ENCODE data around the gene WNT1.

WNT1 gene

DNA sequence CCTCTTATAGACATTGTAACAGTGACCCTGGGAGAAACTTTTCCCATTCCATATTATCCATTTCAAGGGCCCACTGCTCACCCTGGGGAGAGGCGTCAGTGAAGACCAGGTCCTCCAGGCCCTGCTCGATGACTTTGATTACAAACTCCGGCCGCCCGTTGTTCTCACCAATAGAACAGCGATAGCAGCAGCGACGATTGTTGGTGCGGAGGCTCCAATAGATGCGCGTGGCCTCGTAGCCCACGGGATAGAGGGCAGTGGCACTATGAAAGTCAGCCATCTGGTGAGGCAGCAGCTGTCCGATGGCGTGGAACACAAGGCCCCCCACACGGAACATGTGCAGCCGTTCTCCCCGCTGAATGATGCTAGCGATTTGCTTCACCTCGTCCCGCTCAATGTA, 48.0 kb downstream of the WNT1 start:
- Histone ChIP-seq H3K27ac (replicated peaks) (no peak overlapping the region), H3K27me3 (ENCODE audit: insufficient read depth, poor library complexity, severe bottlenecking) (no peaks in the 10 kb centered on the region), H3K4me3 (replicated peaks; ENCODE audit: insufficient read depth, low read length) (no peak overlapping the region)
- TF ChIP-seq, protein P1, sequence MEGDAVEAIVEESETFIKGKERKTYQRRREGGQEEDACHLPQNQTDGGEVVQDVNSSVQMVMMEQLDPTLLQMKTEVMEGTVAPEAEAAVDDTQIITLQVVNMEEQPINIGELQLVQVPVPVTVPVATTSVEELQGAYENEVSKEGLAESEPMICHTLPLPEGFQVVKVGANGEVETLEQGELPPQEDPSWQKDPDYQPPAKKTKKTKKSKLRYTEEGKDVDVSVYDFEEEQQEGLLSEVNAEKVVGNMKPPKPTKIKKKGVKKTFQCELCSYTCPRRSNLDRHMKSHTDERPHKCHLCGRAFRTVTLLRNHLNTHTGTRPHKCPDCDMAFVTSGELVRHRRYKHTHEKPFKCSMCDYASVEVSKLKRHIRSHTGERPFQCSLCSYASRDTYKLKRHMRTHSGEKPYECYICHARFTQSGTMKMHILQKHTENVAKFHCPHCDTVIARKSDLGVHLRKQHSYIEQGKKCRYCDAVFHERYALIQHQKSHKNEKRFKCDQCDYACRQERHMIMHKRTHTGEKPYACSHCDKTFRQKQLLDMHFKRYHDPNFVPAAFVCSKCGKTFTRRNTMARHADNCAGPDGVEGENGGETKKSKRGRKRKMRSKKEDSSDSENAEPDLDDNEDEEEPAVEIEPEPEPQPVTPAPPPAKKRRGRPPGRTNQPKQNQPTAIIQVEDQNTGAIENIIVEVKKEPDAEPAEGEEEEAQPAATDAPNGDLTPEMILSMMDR (IDR thresholded peaks at IDR 0.05; ENCODE audit: insufficient read depth, low read length) = no peak
- DNase-seq (ENCODE audit: low read depth in 1 of 2, low spot score in 1 of 2) = no peak

DNA sequence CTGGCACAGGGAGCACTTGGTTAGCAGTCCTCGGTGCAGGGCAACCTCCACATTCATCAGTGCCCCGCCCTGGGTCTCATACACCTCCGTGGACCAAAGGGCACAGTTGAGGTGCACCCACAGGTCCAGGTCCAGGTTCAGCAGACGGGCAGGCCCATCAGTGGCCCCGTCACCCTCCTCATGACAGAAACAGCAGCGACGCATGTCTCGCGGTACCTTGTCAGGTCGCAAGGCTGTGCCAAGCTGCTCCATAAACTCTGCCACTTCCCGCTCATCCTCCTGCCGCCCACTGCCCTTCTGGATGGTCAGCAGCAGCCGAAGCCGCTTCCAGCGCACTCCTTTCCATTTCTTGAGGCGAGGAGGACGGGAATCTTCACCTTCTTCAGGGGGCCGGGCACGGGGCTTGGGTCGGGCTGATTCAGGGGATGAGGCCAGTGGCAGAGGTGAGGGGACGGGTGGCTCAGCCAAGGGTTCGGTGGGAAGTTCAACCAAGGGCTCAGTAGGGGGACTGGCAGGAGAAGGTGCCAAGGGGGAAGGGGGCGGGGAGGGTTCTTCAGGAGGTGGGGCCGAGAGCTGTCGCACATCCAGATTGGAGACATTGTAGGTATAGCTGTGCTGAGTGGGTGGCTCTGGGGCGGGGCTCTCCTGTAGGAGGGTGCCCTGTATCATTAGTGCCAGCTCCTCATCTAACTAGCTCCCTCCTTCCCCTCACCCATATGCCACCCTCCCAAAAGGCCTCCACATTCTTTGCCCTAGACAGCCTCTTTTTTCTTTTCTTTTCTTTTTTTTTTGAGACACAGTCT, 48.8 kb downstream of the WNT1 start:
- no peak for DNase-seq (ENCODE audit: low read depth in 1 of 2, low spot score in 1 of 2)
- no peaks in the 10 kb centered on the region for H3K27me3 ChIP-seq (ENCODE audit: insufficient read depth, poor library complexity, severe bottlenecking)
- TF ChIP-seq, protein P1 (IDR thresholded peaks at IDR 0.05; ENCODE audit: insufficient read depth, low read length) = no peak
- TF ChIP-seq SPI1 (IDR thresholded peaks at IDR 0.05; ENCODE audit: borderline replicate concordance, low read depth) (no peak), GABPA (IDR thresholded peaks at IDR 0.05; ENCODE audit: low read depth) (no peak), POLR2AphosphoS5 (IDR thresholded peaks at IDR 0.05; ENCODE audit: low read depth) (no peak)
- TF ChIP-seq, protein P2, sequence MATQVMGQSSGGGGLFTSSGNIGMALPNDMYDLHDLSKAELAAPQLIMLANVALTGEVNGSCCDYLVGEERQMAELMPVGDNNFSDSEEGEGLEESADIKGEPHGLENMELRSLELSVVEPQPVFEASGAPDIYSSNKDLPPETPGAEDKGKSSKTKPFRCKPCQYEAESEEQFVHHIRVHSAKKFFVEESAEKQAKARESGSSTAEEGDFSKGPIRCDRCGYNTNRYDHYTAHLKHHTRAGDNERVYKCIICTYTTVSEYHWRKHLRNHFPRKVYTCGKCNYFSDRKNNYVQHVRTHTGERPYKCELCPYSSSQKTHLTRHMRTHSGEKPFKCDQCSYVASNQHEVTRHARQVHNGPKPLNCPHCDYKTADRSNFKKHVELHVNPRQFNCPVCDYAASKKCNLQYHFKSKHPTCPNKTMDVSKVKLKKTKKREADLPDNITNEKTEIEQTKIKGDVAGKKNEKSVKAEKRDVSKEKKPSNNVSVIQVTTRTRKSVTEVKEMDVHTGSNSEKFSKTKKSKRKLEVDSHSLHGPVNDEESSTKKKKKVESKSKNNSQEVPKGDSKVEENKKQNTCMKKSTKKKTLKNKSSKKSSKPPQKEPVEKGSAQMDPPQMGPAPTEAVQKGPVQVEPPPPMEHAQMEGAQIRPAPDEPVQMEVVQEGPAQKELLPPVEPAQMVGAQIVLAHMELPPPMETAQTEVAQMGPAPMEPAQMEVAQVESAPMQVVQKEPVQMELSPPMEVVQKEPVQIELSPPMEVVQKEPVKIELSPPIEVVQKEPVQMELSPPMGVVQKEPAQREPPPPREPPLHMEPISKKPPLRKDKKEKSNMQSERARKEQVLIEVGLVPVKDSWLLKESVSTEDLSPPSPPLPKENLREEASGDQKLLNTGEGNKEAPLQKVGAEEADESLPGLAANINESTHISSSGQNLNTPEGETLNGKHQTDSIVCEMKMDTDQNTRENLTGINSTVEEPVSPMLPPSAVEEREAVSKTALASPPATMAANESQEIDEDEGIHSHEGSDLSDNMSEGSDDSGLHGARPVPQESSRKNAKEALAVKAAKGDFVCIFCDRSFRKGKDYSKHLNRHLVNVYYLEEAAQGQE (IDR thresholded peaks at IDR 0.05; ENCODE audit: insufficient replicate concordance, low read depth) = no peak

DNA sequence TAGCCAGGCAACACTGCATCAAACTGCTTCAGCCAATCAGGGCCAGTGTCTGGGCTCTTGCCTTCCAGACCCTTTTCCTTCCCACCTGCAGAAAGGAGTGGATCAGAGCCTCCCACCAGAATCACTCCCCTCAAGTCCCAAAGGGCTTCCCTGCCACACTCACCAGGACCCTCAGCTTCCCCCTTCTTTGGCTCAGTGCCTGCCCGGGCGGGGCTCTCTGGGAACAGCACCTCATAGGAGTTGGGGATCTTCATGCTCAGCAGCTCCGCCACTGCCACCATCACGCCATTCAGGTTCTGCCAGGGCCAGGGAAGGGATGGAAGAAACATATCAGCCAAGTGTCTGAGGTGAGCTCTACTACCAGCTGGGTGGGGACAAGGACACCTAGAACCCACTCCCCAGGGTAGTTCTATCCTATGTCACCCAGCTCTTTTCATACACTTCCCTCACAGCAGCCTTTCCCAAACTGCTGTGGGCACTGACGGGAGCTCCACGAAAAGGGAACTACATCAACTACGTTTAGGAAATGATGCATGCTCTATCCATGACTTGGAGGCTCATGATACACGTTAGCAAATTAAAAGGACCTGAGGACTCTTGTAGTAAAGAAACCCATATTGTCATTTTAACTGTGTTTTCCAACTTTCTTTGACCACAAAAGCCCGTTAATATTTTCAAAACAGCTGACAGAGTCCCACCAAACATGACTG, 49.9 kb downstream of the WNT1 start:
- TF ChIP-seq, protein P1 (IDR thresholded peaks at IDR 0.05; ENCODE audit: insufficient read depth, low read length) = no peak
- TF ChIP-seq, protein P2 (IDR thresholded peaks at IDR 0.05; ENCODE audit: insufficient replicate concordance, low read depth) = no peak
- no peak for TF ChIP-seq POLR2AphosphoS5 (IDR thresholded peaks at IDR 0.05; ENCODE audit: low read depth)
- no peak for TF ChIP-seq GABPA (IDR thresholded peaks at IDR 0.05; ENCODE audit: low read depth)
- no peak for TF ChIP-seq SPI1 (IDR thresholded peaks at IDR 0.05; ENCODE audit: borderline replicate concordance, low read depth)
- Histone ChIP-seq H3K27ac (replicated peaks) (no peak overlapping the region), H3K27me3 (ENCODE audit: insufficient read depth, poor library complexity, severe bottlenecking) (no peaks in the 10 kb centered on the region), H3K4me3 (replicated peaks; ENCODE audit: insufficient read depth, low read length) (no peak overlapping the region)
- no peak for DNase-seq (ENCODE audit: low read depth in 1 of 2, low spot score in 1 of 2)

More for the DNA sequence above, 48.8 kb downstream of the WNT1 start:
- no peak overlapping the region for H3K27ac ChIP-seq (replicated peaks)
- no peak overlapping the region for H3K4me3 ChIP-seq (replicated peaks; ENCODE audit: insufficient read depth, low read length)
